Liver (tissue), 9 donors: ENCODE measurements around the gene WNT1. TPM values are rescaled to one million over a fixed set of nuclear protein-coding genes. Genes with fewer than 3 reads are reported as not detected.
A peak's percentile ranks its signal among the peaks of the same experiment; 100 is the strongest.

ENCODE experiments used
- DNase-seq: peaks from one replicate; pipeline ENCODE4 v3.0.0-alpha.2; 2017; ENCODE audit warnings: low spot score
- H3K27ac ChIP-seq, 2 donors: one replicate each; pipeline ENCODE4 v1.7.0; 2013; ENCODE audit warnings: inconsistent platforms in 2 of 2, low read length in 2 of 2, control low read depth in 1 of 2, low read depth in 1 of 2, mild to moderate bottlenecking in 1 of 2
- H3K27me3 ChIP-seq, 4 donors: one replicate each; pipeline versions ENCODE4 v1.6.1 to v1.7.0; 2013; ENCODE audit warnings: low read length in 3 of 4, inconsistent platforms in 1 of 4, mild to moderate bottlenecking in 1 of 4, moderate library complexity in 1 of 4; ENCODE audit not compliant: control insufficient read depth in 4 of 4, insufficient read depth in 4 of 4
- H3K36me3 ChIP-seq, 4 donors: one replicate each; pipeline versions ENCODE4 v1.6.1 to v1.7.0; 2013; ENCODE audit warnings: low read length in 3 of 4, mild to moderate bottlenecking in 3 of 4, low read depth in 1 of 4, moderate library complexity in 1 of 4; ENCODE audit not compliant: control insufficient read depth in 4 of 4, insufficient read depth in 3 of 4
- H3K4me1 ChIP-seq, 4 donors: one replicate each; pipeline versions ENCODE4 v1.6.1 to v1.7.0; 2013; ENCODE audit warnings: low read length in 3 of 4, mild to moderate bottlenecking in 3 of 4, moderate library complexity in 1 of 4; ENCODE audit not compliant: control insufficient read depth in 4 of 4, insufficient read depth in 4 of 4
- H3K4me3 ChIP-seq, 3 donors: one replicate each; pipeline versions ENCODE4 v1.6.1 to v1.7.0; 2013; ENCODE audit warnings: low read length in 3 of 3, control low read depth in 1 of 3, low read depth in 1 of 3, mild to moderate bottlenecking in 1 of 3
- H3K9ac ChIP-seq, 2 donors: one replicate each; pipeline ENCODE4 v1.7.0; 2013; ENCODE audit warnings: low read length in 2 of 2, mild to moderate bottlenecking in 2 of 2, moderate library complexity in 2 of 2, control low read depth in 1 of 2, low read depth in 1 of 2
- H3K9me3 ChIP-seq, 4 donors: one replicate each; pipeline versions ENCODE4 v1.6.1 to v1.7.0; 2013; ENCODE audit warnings: low read length in 3 of 4; ENCODE audit not compliant: control insufficient read depth in 4 of 4
- ATF3 ChIP-seq: IDR thresholded peaks from 2 replicates; pipeline ENCODE4 v1.6.1; 2016; ENCODE audit warnings: antibody characterized with exemption
- CTCF ChIP-seq: fragments of 150-350 bp; IDR thresholded peaks from 2 replicates; pipeline ENCODE4 v1.5.1; 2017; ENCODE audit warnings: improper control_type of control experiment, low read depth, low read length; ENCODE audit not compliant: missing input control
- EGR1 ChIP-seq, 2 donors: IDR thresholded peaks; 2 replicates each; pipeline ENCODE4 v1.6.1; 2016 to 2018; ENCODE audit warnings: antibody characterized with exemption in 2 of 2, low read depth in 2 of 2
- FOXA1 ChIP-seq: IDR thresholded peaks from 2 replicates; pipeline ENCODE4 v1.6.1; 2016; ENCODE audit warnings: antibody characterized with exemption
- FOXA2 ChIP-seq: IDR thresholded peaks from 2 replicates; pipeline ENCODE4 v1.6.1; 2016; ENCODE audit warnings: antibody characterized with exemption
- GABPA ChIP-seq, 2 donors: IDR thresholded peaks in 1 of 2; conservative IDR thresholded peaks in 1 of 2; 2 replicates each; pipeline ENCODE4 v1.6.1; 2016; ENCODE audit warnings: antibody characterized with exemption in 2 of 2, mild to moderate bottlenecking in 1 of 2, moderate library complexity in 1 of 2
- HNF4A ChIP-seq, 2 donors: conservative IDR thresholded peaks; 2 replicates each; pipeline ENCODE4 v1.6.1; 2016; ENCODE audit warnings: antibody characterized with exemption in 2 of 2, mild to moderate bottlenecking in 2 of 2
- HNF4G ChIP-seq: IDR thresholded peaks from 2 replicates; pipeline ENCODE4 v1.6.1; 2016; ENCODE audit warnings: antibody characterized with exemption
- JUND ChIP-seq, 2 donors: IDR thresholded peaks; 2 replicates each; pipeline ENCODE4 v1.6.1; 2016; ENCODE audit warnings: antibody characterized with exemption in 2 of 2
- NR2F2 ChIP-seq: IDR thresholded peaks from 2 replicates; pipeline ENCODE4 v1.6.1; 2016; ENCODE audit warnings: antibody characterized with exemption
- RAD21 ChIP-seq, 2 donors: IDR thresholded peaks; 2 replicates each; pipeline ENCODE4 v1.6.1; 2016; ENCODE audit warnings: antibody characterized with exemption in 2 of 2, mild to moderate bottlenecking in 2 of 2
- REST ChIP-seq: IDR thresholded peaks from 2 replicates; pipeline ENCODE4 v1.6.1; 2016; ENCODE audit warnings: antibody characterized with exemption, mild to moderate bottlenecking
- RXRA ChIP-seq, 2 donors: IDR thresholded peaks; 2 replicates each; pipeline ENCODE4 v1.6.1; 2017 to 2018; ENCODE audit warnings: antibody characterized with exemption in 2 of 2, mild to moderate bottlenecking in 1 of 2
- SP1 ChIP-seq: IDR thresholded peaks from 2 replicates; pipeline ENCODE4 v1.6.1; 2018; ENCODE audit warnings: antibody characterized with exemption, mild to moderate bottlenecking
- TAF1 ChIP-seq: conservative IDR thresholded peaks from 2 replicates; pipeline ENCODE4 v1.6.1; 2016; ENCODE audit warnings: antibody characterized with exemption, mild to moderate bottlenecking
- YY1 ChIP-seq: IDR thresholded peaks from 2 replicates; pipeline ENCODE4 v1.6.1; 2016; ENCODE audit warnings: antibody characterized with exemption, mild to moderate bottlenecking
- WGBS: extraction: QIAGEN DNeasy Blood & Tissue Kit; methylation state at CpG from one replicate; pipeline ENCODE4 v1.1.7; 2013; 5-methylcytosine and 5-hydroxymethylcytosine counted together
- polyA plus RNA-seq, 2 donors: library from polyadenylated mRNA; stranded (reverse) in 1 of 2; unstranded in 1 of 2; fragments of 200-250 nt in 1 of 2; fragments of >200 nt in 1 of 2; fragmentation: Nextera tagmentation in 1 of 2; extraction: Ambion mirVana in 1 of 2; gene quantifications; one replicate each; pipeline versions ENCODE4 v1.2.1 to v1.2.3, GENCODE V29; 2013 to 2015
- total RNA-seq, 2 donors: library from RNA; depleted of rRNA; stranded (reverse); fragments of >200 nt; gene quantifications; one replicate each; pipeline ENCODE4 v1.2.3, GENCODE V29; 2014
- TF ChIP-seq, protein P1 (sequence below): IDR thresholded peaks from 2 replicates; pipeline ENCODE4 v1.6.1; 2016; ENCODE audit warnings: antibody characterized with exemption
- TF ChIP-seq, protein P2 (sequence below): IDR thresholded peaks from 2 replicates; pipeline ENCODE4 v1.6.1; 2016; ENCODE audit warnings: antibody characterized with exemption
- donor health status: healthy.
- donor health status: healthy.
- donor health status: healthy.
- donor health status: healthy.
- donor health status: healthy.

WNT1 gene
- total and polyA plus RNA-seq, 4 donors: not detected

DNA sequence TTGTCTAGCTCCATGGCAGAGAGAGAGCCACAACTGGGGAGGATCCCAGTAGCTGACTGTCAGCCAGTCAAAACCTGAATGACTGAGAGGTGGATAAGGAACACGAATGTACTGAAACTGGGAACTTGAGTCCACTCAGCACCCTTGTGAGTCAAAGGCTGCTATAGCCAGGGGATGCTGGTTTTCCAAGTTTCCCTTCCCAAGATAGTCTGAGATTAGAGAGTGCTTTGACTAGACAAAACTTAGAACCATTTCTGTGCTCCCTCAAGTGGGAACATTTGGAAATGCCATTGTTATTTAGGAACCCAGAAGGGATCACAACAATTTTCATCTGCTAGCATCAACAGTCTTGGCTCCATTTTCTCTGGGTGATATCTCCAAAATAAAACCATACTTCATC lies 36.4 kb downstream of the WNT1 start:
- Histone ChIP-seq H3K27me3 (no peaks in the 10 kb centered on the region), H3K9me3 (no peaks in the 10 kb centered on the region), H3K9ac (no peak overlapping the region), H3K27ac (no peak overlapping the region), H3K36me3 (peaks cover 5 to 11% (median 10%) of the 10 kb centered on the region in 4 donors), H3K4me3 (no peak overlapping the region), H3K4me1 (peaks cover 4 to 16% (median 9%) of the 10 kb centered on the region in 4 donors)
- no peak for DNase-seq
- WGBS: 76% methylated on average over 1 of the region's 1 CpG
- TF ChIP-seq RAD21 (IDR thresholded peaks at IDR 0.05) (peak in 1 of 2 donors; percentile 11), FOXA1 (no peak)

DNA sequence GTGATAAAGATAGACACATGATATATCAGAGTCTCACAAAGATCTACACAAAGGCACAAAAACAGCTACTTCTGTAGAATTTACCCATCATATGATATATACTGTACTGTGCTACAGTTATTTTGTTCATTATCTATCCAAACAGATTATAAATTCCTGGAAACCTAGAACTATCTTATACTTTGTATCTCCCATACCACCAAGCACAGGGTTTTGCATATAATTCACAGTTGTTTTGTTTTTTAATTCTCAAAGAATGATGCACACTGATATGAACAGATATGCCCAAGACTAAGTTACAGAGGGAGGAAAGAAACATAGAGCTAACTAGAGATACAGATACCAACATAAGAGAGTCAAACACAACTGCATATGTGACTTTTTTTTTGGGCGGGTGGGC lies 37.1 kb downstream of the WNT1 start:
- Histone ChIP-seq H3K9me3 (no peaks in the 10 kb centered on the region), H3K27me3 (no peaks in the 10 kb centered on the region), H3K4me3 (no peak overlapping the region), H3K27ac (no peak overlapping the region), H3K9ac (no peak overlapping the region), H3K4me1 (peaks cover 4 to 16% (median 9%) of the 10 kb centered on the region in 4 donors), H3K36me3 (peaks cover 5 to 10% (median 8%) of the 10 kb centered on the region in 4 donors)
- TF ChIP-seq SP1: no peak
- TF ChIP-seq, protein P1, sequence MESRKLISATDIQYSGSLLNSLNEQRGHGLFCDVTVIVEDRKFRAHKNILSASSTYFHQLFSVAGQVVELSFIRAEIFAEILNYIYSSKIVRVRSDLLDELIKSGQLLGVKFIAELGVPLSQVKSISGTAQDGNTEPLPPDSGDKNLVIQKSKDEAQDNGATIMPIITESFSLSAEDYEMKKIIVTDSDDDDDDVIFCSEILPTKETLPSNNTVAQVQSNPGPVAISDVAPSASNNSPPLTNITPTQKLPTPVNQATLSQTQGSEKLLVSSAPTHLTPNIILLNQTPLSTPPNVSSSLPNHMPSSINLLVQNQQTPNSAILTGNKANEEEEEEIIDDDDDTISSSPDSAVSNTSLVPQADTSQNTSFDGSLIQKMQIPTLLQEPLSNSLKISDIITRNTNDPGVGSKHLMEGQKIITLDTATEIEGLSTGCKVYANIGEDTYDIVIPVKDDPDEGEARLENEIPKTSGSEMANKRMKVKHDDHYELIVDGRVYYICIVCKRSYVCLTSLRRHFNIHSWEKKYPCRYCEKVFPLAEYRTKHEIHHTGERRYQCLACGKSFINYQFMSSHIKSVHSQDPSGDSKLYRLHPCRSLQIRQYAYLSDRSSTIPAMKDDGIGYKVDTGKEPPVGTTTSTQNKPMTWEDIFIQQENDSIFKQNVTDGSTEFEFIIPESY: no peak
- TF ChIP-seq RAD21 (IDR thresholded peaks at IDR 0.05): no peak
- TF ChIP-seq, protein P2, sequence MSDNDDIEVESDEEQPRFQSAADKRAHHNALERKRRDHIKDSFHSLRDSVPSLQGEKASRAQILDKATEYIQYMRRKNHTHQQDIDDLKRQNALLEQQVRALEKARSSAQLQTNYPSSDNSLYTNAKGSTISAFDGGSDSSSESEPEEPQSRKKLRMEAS: no peak
- TF ChIP-seq TAF1: no peak
- TF ChIP-seq ATF3: no peak
- TF ChIP-seq EGR1 (IDR thresholded peaks at IDR 0.05; ENCODE audit: low read depth in 2 of 2): no peak
- TF ChIP-seq RXRA (IDR thresholded peaks at IDR 0.05): no peak
- TF ChIP-seq GABPA (IDR thresholded peaks at IDR 0.05 in 1 of 2, conservative IDR thresholded peaks at IDR 0.05 in 1 of 2): no peak
- TF ChIP-seq JUND (IDR thresholded peaks at IDR 0.05): no peak
- TF ChIP-seq FOXA2: no peak
- no peak for TF ChIP-seq CTCF
- no peak for TF ChIP-seq YY1
- no peak for TF ChIP-seq FOXA1
- TF ChIP-seq NR2F2: no peak
- TF ChIP-seq HNF4A (conservative IDR thresholded peaks at IDR 0.05): no peak
- no peak for TF ChIP-seq HNF4G
- no peak for TF ChIP-seq REST
- 100% methylated on average over 1 of the region's 1 CpG for WGBS
- DNase-seq: no peak
